Naive thymus-derived CD4-positive, alpha-beta T cell (primary cell): ENCODE data around the gene PMM2. TPM values are rescaled to one million over a fixed set of nuclear protein-coding genes. Genes with fewer than 3 reads are reported as not detected.
"Not testable (repeated sequence)": the region's sequence is repeated elsewhere in the genome, so short reads cannot be mapped to it uniquely, and the experiment has no call there.

Experiments
- ATAC-seq: fragments of 150-1000 bp; cut with Tn5 transposase; 2 replicates; pipeline ENCODE4 v1.10.0; 2021; ENCODE audit warnings: mild to moderate bottlenecking, moderate library complexity
- CTCF ChIA-PET: fragments of 350-600 bp; sonication (Branson Sonifier 250); formaldehyde crosslinking; loops from one replicate; lab custom pipeline; 2021; ENCODE audit warnings: antibody characterized with exemption; lab: Charles Lee
- POLR2A ChIA-PET: fragments of 350-600 bp; sonication (Branson Sonifier 250); formaldehyde crosslinking; loops from one replicate; lab custom pipeline; 2021; ENCODE audit warnings: antibody characterized with exemption, inconsistent platforms; lab: Charles Lee
- DNase-seq, 9 donors: peaks; one replicate each; pipeline versions ENCODE4 v3.0.0 to v3.0.0-alpha.2; 2020 to 2022; ENCODE audit warnings: mixed read lengths in 1 of 9
- H3K27ac ChIP-seq: one replicate; pipeline ENCODE4 v1.7.0; 2013; ENCODE audit warnings: mild to moderate bottlenecking, low read depth, low read length, moderate library complexity
- H3K27me3 ChIP-seq, 2 donors: one replicate each; pipeline ENCODE4 v1.7.0; 2013; ENCODE audit warnings: low read length in 2 of 2, mild to moderate bottlenecking in 2 of 2, moderate library complexity in 2 of 2; ENCODE audit not compliant: control insufficient read depth in 2 of 2, insufficient read depth in 2 of 2
- H3K36me3 ChIP-seq, 3 experiments: 1 replicate in 2 of 3; 2 replicates in 1 of 3; pipeline ENCODE4 v1.7.0; 2013; ENCODE audit warnings: low read length in 3 of 3, mild to moderate bottlenecking in 3 of 3, moderate library complexity in 1 of 3; ENCODE audit not compliant: insufficient read depth in 3 of 3, control insufficient read depth in 2 of 3
- H3K4me1 ChIP-seq, 2 donors: one replicate each; pipeline ENCODE4 v1.7.0; 2013; ENCODE audit warnings: low read length in 2 of 2, mild to moderate bottlenecking in 2 of 2, moderate library complexity in 1 of 2; ENCODE audit not compliant: control insufficient read depth in 2 of 2, insufficient read depth in 2 of 2
- H3K4me3 ChIP-seq: 2 replicates; pipeline ENCODE4 v1.7.0; 2013; ENCODE audit warnings: mild to moderate bottlenecking, low read length
- H3K9me3 ChIP-seq, 3 experiments: 1 replicate in 2 of 3; 2 replicates in 1 of 3; pipeline ENCODE4 v1.7.0; 2013; ENCODE audit warnings: low read length in 3 of 3; ENCODE audit not compliant: control insufficient read depth in 2 of 3
- H3K27ac Mint-ChIP-seq, 9 donors: one replicate each; pipeline ENCODE4 v1.8.0; 2020 to 2022; ENCODE audit warnings: mixed read lengths in 9 of 9, mild to moderate bottlenecking in 8 of 9, moderate library complexity in 5 of 9, inconsistent platforms in 2 of 9
- H3K27me3 Mint-ChIP-seq, 5 donors: one replicate each; pipeline ENCODE4 v1.8.0; 2021 to 2022; ENCODE audit warnings: mixed read lengths in 5 of 5, mild to moderate bottlenecking in 1 of 5
- H3K36me3 Mint-ChIP-seq, 5 donors: one replicate each; pipeline ENCODE4 v1.8.0; 2020 to 2022; ENCODE audit warnings: mixed read lengths in 5 of 5, mild to moderate bottlenecking in 3 of 5, inconsistent platforms in 1 of 5
- H3K4me1 Mint-ChIP-seq, 7 donors: one replicate each; pipeline ENCODE4 v1.8.0; 2020 to 2022; ENCODE audit warnings: mixed read lengths in 7 of 7, mild to moderate bottlenecking in 3 of 7, inconsistent platforms in 1 of 7
- H3K4me3 Mint-ChIP-seq, 10 donors: one replicate each; pipeline ENCODE4 v1.8.0; 2020 to 2022; ENCODE audit warnings: mild to moderate bottlenecking in 10 of 10, mixed read lengths in 10 of 10, moderate library complexity in 6 of 10, inconsistent platforms in 2 of 10
- H3K9me3 Mint-ChIP-seq, 11 donors: one replicate each; pipeline ENCODE4 v1.8.0; 2020 to 2022; ENCODE audit warnings: mixed read lengths in 11 of 11, mild to moderate bottlenecking in 4 of 11, inconsistent platforms in 1 of 11, moderate library complexity in 1 of 11
- intact Hi-C, 2 donors: fragments of 100-400 bp; cut with micrococcal nuclease; formaldehyde crosslinking; loops; one replicate each; pipeline ENCODE4 v1.15.1; 2023
- polyA plus RNA-seq, 2 donors: library from polyadenylated mRNA; unstranded; fragments of 300-500 nt; fragmentation: Illumina TruSeq; gene quantifications; one replicate each; pipeline ENCODE4 v1.2.3, GENCODE V29; 2021
- total RNA-seq, 6 experiments: library from RNA in 5 of 6; stranded (reverse) in 5 of 6; gene quantifications; 1 replicate in 5 of 6; 2 replicates in 1 of 6; pipeline ENCODE4 v1.2.3 and lab custom pipeline; 2021 to 2026

The PMM2 gene
- total and polyA plus RNA-seq, 7 experiments from 2014 or later = 18.0 to 52.8 (median 40.9) TPM

- DNase-seq, H3K36me3 Mint-ChIP-seq, H3K27me3 ChIP-seq, H3K27ac ChIP-seq, CTCF ChIA-PET, POLR2A ChIA-PET, H3K4me1 ChIP-seq, intact Hi-C loops, H3K4me3 ChIP-seq, H3K4me3 Mint-ChIP-seq, ATAC-seq, H3K27me3 Mint-ChIP-seq, H3K9me3 Mint-ChIP-seq, H3K9me3 ChIP-seq, H3K27ac Mint-ChIP-seq: not testable (repeated sequence)
- H3K36me3 ChIP-seq = peaks cover 0 to 11% (median 0%) of the 10 kb centered on the region in 3 experiments
- H3K4me1 Mint-ChIP-seq = peaks cover under 1 to 20% (median 10%) of the 10 kb centered on the region in 7 donors
Observed at GRCh38 chr16:8836797-8837196, 39.2 kb downstream of the PMM2 start.

GRCh38 chr16:8837594-8837993 is 40.0 kb downstream of the PMM2 start:
- H3K4me3 Mint-ChIP-seq, H3K27ac Mint-ChIP-seq, ATAC-seq, DNase-seq, H3K4me1 ChIP-seq, H3K36me3 Mint-ChIP-seq, H3K4me3 ChIP-seq, H3K27ac ChIP-seq, H3K36me3 ChIP-seq, H3K9me3 Mint-ChIP-seq, H3K9me3 ChIP-seq, POLR2A ChIA-PET, H3K27me3 Mint-ChIP-seq, CTCF ChIA-PET, intact Hi-C loops, H3K27me3 ChIP-seq: not testable (repeated sequence)
- H3K4me1 Mint-ChIP-seq = peaks cover 5 to 18% (median 8%) of the 10 kb centered on the region in 7 donors

- H3K4me3 Mint-ChIP-seq, H3K9me3 Mint-ChIP-seq, H3K27me3 ChIP-seq, H3K27me3 Mint-ChIP-seq, H3K36me3 ChIP-seq, intact Hi-C loops, ATAC-seq, CTCF ChIA-PET, H3K4me1 ChIP-seq, H3K9me3 ChIP-seq, POLR2A ChIA-PET, H3K36me3 Mint-ChIP-seq, DNase-seq, H3K27ac ChIP-seq, H3K4me3 ChIP-seq: not testable (repeated sequence)
- H3K4me1 Mint-ChIP-seq = peaks cover 5 to 33% (median 15%) of the 10 kb centered on the region in 7 donors
- H3K27ac Mint-ChIP-seq = peak overlapping the region in 6 of 9 donors; percentile 3 to 60 (median 20)
Observed at GRCh38 chr16:8842016-8842415, 44.4 kb downstream of the PMM2 start.

GRCh38 chr16:8843296-8843695 is 45.7 kb downstream of the PMM2 start:
- H3K27ac ChIP-seq, H3K9me3 Mint-ChIP-seq, H3K4me3 Mint-ChIP-seq, H3K36me3 Mint-ChIP-seq, H3K4me1 ChIP-seq, H3K9me3 ChIP-seq, intact Hi-C loops, ATAC-seq, H3K4me3 ChIP-seq, CTCF ChIA-PET, POLR2A ChIA-PET, DNase-seq, H3K27me3 Mint-ChIP-seq, H3K27me3 ChIP-seq: not testable (repeated sequence)
- H3K4me1 Mint-ChIP-seq = peaks cover 5 to 33% (median 15%) of the 10 kb centered on the region in 7 donors
- peak overlapping the region in 5 of 9 donors; percentile 24 to 82 (median 47) for H3K27ac Mint-ChIP-seq
- H3K36me3 ChIP-seq = peaks cover 0 to 11% (median 0%) of the 10 kb centered on the region in 3 experiments

- no peaks in the 10 kb centered on the region for H3K27me3 Mint-ChIP-seq
- Histone ChIP-seq H3K4me1 (no peaks in the 10 kb centered on the region), H3K27me3 (no peaks in the 10 kb centered on the region), H3K27ac (no peak overlapping the region), H3K4me3 (no peak overlapping the region), H3K9me3 (no peaks in the 10 kb centered on the region), H3K36me3 (peaks cover 0 to 34% (median 3%) of the 10 kb centered on the region in 3 experiments)
- ChIA-PET CTCF (interaction anchor here (0.6 kb wide), 1 partner anchor 1668 kb away, joined by 3 read pairs; no protein-coding TSS in a partner anchor), POLR2A (no interaction called here)
- H3K27ac Mint-ChIP-seq = peak overlapping the region in 1 of 9 donors; percentile 19
- peaks cover 0 to 12% (median 4%) of the 10 kb centered on the region in 5 donors for H3K36me3 Mint-ChIP-seq
- no peak for DNase-seq
- H3K4me1 Mint-ChIP-seq = peaks cover 11 to 42% (median 21%) of the 10 kb centered on the region in 7 donors
- H3K9me3 Mint-ChIP-seq = peaks cover 0 to 2% (median 0%) of the 10 kb centered on the region in 11 donors
- ATAC-seq = no peak
- intact Hi-C loops = no loop called here
- H3K4me3 Mint-ChIP-seq = no peak overlapping the region
Observed at GRCh38 chr16:8845699-8846298, 48.2 kb downstream of the PMM2 start.

GRCh38 chr16:8846401-8846932 is 48.8 kb downstream of the PMM2 start:
- ChIA-PET POLR2A (no interaction called here), CTCF (no interaction called here)
- Mint-ChIP-seq H3K36me3 (peaks cover 0 to 16% (median 5%) of the 10 kb centered on the region in 5 donors), H3K4me1 (peaks cover 11 to 43% (median 26%) of the 10 kb centered on the region in 7 donors), H3K4me3 (no peak overlapping the region), H3K9me3 (peaks cover 0 to 2% (median 0%) of the 10 kb centered on the region in 11 donors), H3K27me3 (no peaks in the 10 kb centered on the region), H3K27ac (no peak overlapping the region)
- ATAC-seq (no peak), DNase-seq (no peak)
- Histone ChIP-seq H3K4me1 (no peaks in the 10 kb centered on the region), H3K9me3 (no peaks in the 10 kb centered on the region), H3K4me3 (no peak overlapping the region), H3K27me3 (no peaks in the 10 kb centered on the region), H3K27ac (no peak overlapping the region), H3K36me3 (peaks cover 0 to 34% (median 3%) of the 10 kb centered on the region in 3 experiments)
- intact Hi-C loops = no loop called here

- Mint-ChIP-seq H3K4me3 (no peak overlapping the region), H3K9me3 (peaks cover 0 to 2% (median 0%) of the 10 kb centered on the region in 11 donors), H3K27me3 (no peaks in the 10 kb centered on the region), H3K4me1 (peaks cover 11 to 39% (median 26%) of the 10 kb centered on the region in 7 donors), H3K27ac (peak overlapping the region in 1 of 9 donors; percentile 59), H3K36me3 (peaks cover 0 to 17% (median 5%) of the 10 kb centered on the region in 5 donors)
- H3K9me3 ChIP-seq = no peaks in the 10 kb centered on the region
- ChIA-PET POLR2A (no interaction called here), CTCF (no interaction called here)
- H3K27me3 ChIP-seq = no peaks in the 10 kb centered on the region
- H3K27ac ChIP-seq = no peak overlapping the region
- H3K36me3 ChIP-seq = peaks cover 0 to 34% (median 7%) of the 10 kb centered on the region in 3 experiments
- no peaks in the 10 kb centered on the region for H3K4me1 ChIP-seq
- intact Hi-C loops = no loop called here
- DNase-seq = no peak
- H3K4me3 ChIP-seq = no peak overlapping the region
- ATAC-seq = no peak
Observed at GRCh38 chr16:8847145-8847544, 49.5 kb downstream of the PMM2 start.
